ENCODE results near the gene GINS2.

Gene GINS2

GRCh38 chr16:85637808-85638647, 50.7 kb downstream of the GINS2 start:
- no CpG with 5 or more reads among the region's 37 CpGs for WGBS (ENCODE audit: insufficient coverage, insufficient read length)
- no peak for DNase-seq (ENCODE audit: low read depth, low spot score)
- no peak overlapping the region for H3K4me3 ChIP-seq (ENCODE audit: low read length)
- no peaks in the 10 kb centered on the region for H3K9me3 ChIP-seq (ENCODE audit: control insufficient read depth, insufficient read depth, low read length)
- H3K27ac ChIP-seq (ENCODE audit: low read length): no peak overlapping the region
- H3K27me3 ChIP-seq (ENCODE audit: control insufficient read depth, insufficient read depth, low read length): no peaks in the 10 kb centered on the region
- peaks cover 2% of the 10 kb centered on the region; the same call in 1 of the 2 replicates for H3K4me1 ChIP-seq (ENCODE audit: control insufficient read depth, insufficient read depth, low read length)
- peaks cover 15% of the 10 kb centered on the region for H3K36me3 ChIP-seq (ENCODE audit: control insufficient read depth, insufficient read depth, low read length)

GRCh38 chr16:85637061-85637807, 51.5 kb downstream of the GINS2 start:
- H3K4me3 ChIP-seq (ENCODE audit: low read length): no peak overlapping the region
- H3K4me1 ChIP-seq (ENCODE audit: control insufficient read depth, insufficient read depth, low read length): peaks cover 2% of the 10 kb centered on the region; the same call in 1 of the 2 replicates
- no peaks in the 10 kb centered on the region for H3K9me3 ChIP-seq (ENCODE audit: control insufficient read depth, insufficient read depth, low read length)
- peaks cover 15% of the 10 kb centered on the region for H3K36me3 ChIP-seq (ENCODE audit: control insufficient read depth, insufficient read depth, low read length)
- H3K27ac ChIP-seq (ENCODE audit: low read length): no peak overlapping the region
- no peaks in the 10 kb centered on the region for H3K27me3 ChIP-seq (ENCODE audit: control insufficient read depth, insufficient read depth, low read length)
- no CpG with 5 or more reads among the region's 36 CpGs for WGBS (ENCODE audit: insufficient coverage, insufficient read length)
- no peak for DNase-seq (ENCODE audit: low read depth, low spot score)

- no peak for DNase-seq (ENCODE audit: low read depth, low spot score)
- Histone ChIP-seq H3K4me3 (ENCODE audit: low read length) (no peak overlapping the region), H3K36me3 (ENCODE audit: control insufficient read depth, insufficient read depth, low read length) (peaks cover 15% of the 10 kb centered on the region), H3K27ac (ENCODE audit: low read length) (no peak overlapping the region), H3K4me1 (ENCODE audit: control insufficient read depth, insufficient read depth, low read length) (peaks cover 2% of the 10 kb centered on the region; the same call in 1 of the 2 replicates), H3K9me3 (ENCODE audit: control insufficient read depth, insufficient read depth, low read length) (no peaks in the 10 kb centered on the region), H3K27me3 (ENCODE audit: control insufficient read depth, insufficient read depth, low read length) (no peaks in the 10 kb centered on the region)
- WGBS (ENCODE audit: insufficient coverage, insufficient read length): no CpG with 5 or more reads among the region's 27 CpGs
Measured at GRCh38 chr16:85636234-85636812, 52.4 kb downstream of the GINS2 start.

GRCh38 chr16:85635545-85636140, 53.1 kb downstream of the GINS2 start:
- peaks cover 2% of the 10 kb centered on the region; the same call in 1 of the 2 replicates for H3K4me1 ChIP-seq (ENCODE audit: control insufficient read depth, insufficient read depth, low read length)
- no peak overlapping the region for H3K4me3 ChIP-seq (ENCODE audit: low read length)
- H3K27me3 ChIP-seq (ENCODE audit: control insufficient read depth, insufficient read depth, low read length): no peaks in the 10 kb centered on the region
- H3K9me3 ChIP-seq (ENCODE audit: control insufficient read depth, insufficient read depth, low read length): no peaks in the 10 kb centered on the region
- WGBS (ENCODE audit: insufficient coverage, insufficient read length): no CpG with 5 or more reads among the region's 26 CpGs
- no peak overlapping the region for H3K27ac ChIP-seq (ENCODE audit: low read length)
- DNase-seq (ENCODE audit: low read depth, low spot score): no peak
- H3K36me3 ChIP-seq (ENCODE audit: control insufficient read depth, insufficient read depth, low read length): peaks cover 15% of the 10 kb centered on the region

GRCh38 chr16:85634747-85635544, 53.8 kb downstream of the GINS2 start:
- no CpG with 5 or more reads among the region's 24 CpGs for WGBS (ENCODE audit: insufficient coverage, insufficient read length)
- Histone ChIP-seq H3K27ac (ENCODE audit: low read length) (no peak overlapping the region), H3K9me3 (ENCODE audit: control insufficient read depth, insufficient read depth, low read length) (no peaks in the 10 kb centered on the region), H3K36me3 (ENCODE audit: control insufficient read depth, insufficient read depth, low read length) (peaks cover 10% of the 10 kb centered on the region), H3K4me3 (ENCODE audit: low read length) (no peak overlapping the region), H3K4me1 (ENCODE audit: control insufficient read depth, insufficient read depth, low read length) (peaks cover 2% of the 10 kb centered on the region; the same call in 1 of the 2 replicates), H3K27me3 (ENCODE audit: control insufficient read depth, insufficient read depth, low read length) (no peaks in the 10 kb centered on the region)
- DNase-seq (ENCODE audit: low read depth, low spot score): no peak

- H3K4me1 ChIP-seq (ENCODE audit: control insufficient read depth, insufficient read depth, low read length): no peaks in the 10 kb centered on the region; the same call in 1 of the 2 replicates
- no peaks in the 10 kb centered on the region for H3K27me3 ChIP-seq (ENCODE audit: control insufficient read depth, insufficient read depth, low read length)
- WGBS (ENCODE audit: insufficient coverage, insufficient read length): no CpG with 5 or more reads among the region's 35 CpGs
- H3K36me3 ChIP-seq (ENCODE audit: control insufficient read depth, insufficient read depth, low read length): peaks cover 10% of the 10 kb centered on the region
- no peak for DNase-seq (ENCODE audit: low read depth, low spot score)
- no peak overlapping the region for H3K4me3 ChIP-seq (ENCODE audit: low read length)
- H3K27ac ChIP-seq (ENCODE audit: low read length): no peak overlapping the region
- no peaks in the 10 kb centered on the region for H3K9me3 ChIP-seq (ENCODE audit: control insufficient read depth, insufficient read depth, low read length)
Measured at GRCh38 chr16:85633888-85634287, 54.9 kb downstream of the GINS2 start.

GRCh38 chr16:85633438-85633743, 55.4 kb downstream of the GINS2 start:
- H3K27me3 ChIP-seq (ENCODE audit: control insufficient read depth, insufficient read depth, low read length): no peaks in the 10 kb centered on the region
- no peak for DNase-seq (ENCODE audit: low read depth, low spot score)
- no peak overlapping the region for H3K27ac ChIP-seq (ENCODE audit: low read length)
- peaks cover 10% of the 10 kb centered on the region for H3K36me3 ChIP-seq (ENCODE audit: control insufficient read depth, insufficient read depth, low read length)
- no peak overlapping the region for H3K4me3 ChIP-seq (ENCODE audit: low read length)
- H3K4me1 ChIP-seq (ENCODE audit: control insufficient read depth, insufficient read depth, low read length): no peaks in the 10 kb centered on the region; the same call in 1 of the 2 replicates
- no CpG with 5 or more reads among the region's 15 CpGs for WGBS (ENCODE audit: insufficient coverage, insufficient read length)
- H3K9me3 ChIP-seq (ENCODE audit: control insufficient read depth, insufficient read depth, low read length): no peaks in the 10 kb centered on the region

GRCh38 chr16:85632709-85633437, 55.9 kb downstream of the GINS2 start:
- no peak overlapping the region for H3K27ac ChIP-seq (ENCODE audit: low read length)
- H3K4me1 ChIP-seq (ENCODE audit: control insufficient read depth, insufficient read depth, low read length): no peaks in the 10 kb centered on the region; the same call in 1 of the 2 replicates
- no peak overlapping the region for H3K4me3 ChIP-seq (ENCODE audit: low read length)
- WGBS (ENCODE audit: insufficient coverage, insufficient read length): no CpG with 5 or more reads among the region's 35 CpGs
- peaks cover 10% of the 10 kb centered on the region for H3K36me3 ChIP-seq (ENCODE audit: control insufficient read depth, insufficient read depth, low read length)
- DNase-seq (ENCODE audit: low read depth, low spot score): no peak
- no peaks in the 10 kb centered on the region for H3K27me3 ChIP-seq (ENCODE audit: control insufficient read depth, insufficient read depth, low read length)
- H3K9me3 ChIP-seq (ENCODE audit: control insufficient read depth, insufficient read depth, low read length): no peaks in the 10 kb centered on the region

- DNase-seq (ENCODE audit: low read depth, low spot score): no peak
- no peak overlapping the region for H3K27ac ChIP-seq (ENCODE audit: low read length)
- no peaks in the 10 kb centered on the region; the same call in 1 of the 2 replicates for H3K4me1 ChIP-seq (ENCODE audit: control insufficient read depth, insufficient read depth, low read length)
- no CpG with 5 or more reads among the region's 27 CpGs for WGBS (ENCODE audit: insufficient coverage, insufficient read length)
- H3K27me3 ChIP-seq (ENCODE audit: control insufficient read depth, insufficient read depth, low read length): no peaks in the 10 kb centered on the region
- H3K36me3 ChIP-seq (ENCODE audit: control insufficient read depth, insufficient read depth, low read length): peaks cover 7% of the 10 kb centered on the region; the same call in 1 of the 2 replicates
- no peaks in the 10 kb centered on the region for H3K9me3 ChIP-seq (ENCODE audit: control insufficient read depth, insufficient read depth, low read length)
- H3K4me3 ChIP-seq (ENCODE audit: low read length): no peak overlapping the region
Measured at GRCh38 chr16:85631802-85632393, 56.9 kb downstream of the GINS2 start.

All from iPS DF 6.9 (cell line).